ENCODE data around the gene LSM7.

DNA sequence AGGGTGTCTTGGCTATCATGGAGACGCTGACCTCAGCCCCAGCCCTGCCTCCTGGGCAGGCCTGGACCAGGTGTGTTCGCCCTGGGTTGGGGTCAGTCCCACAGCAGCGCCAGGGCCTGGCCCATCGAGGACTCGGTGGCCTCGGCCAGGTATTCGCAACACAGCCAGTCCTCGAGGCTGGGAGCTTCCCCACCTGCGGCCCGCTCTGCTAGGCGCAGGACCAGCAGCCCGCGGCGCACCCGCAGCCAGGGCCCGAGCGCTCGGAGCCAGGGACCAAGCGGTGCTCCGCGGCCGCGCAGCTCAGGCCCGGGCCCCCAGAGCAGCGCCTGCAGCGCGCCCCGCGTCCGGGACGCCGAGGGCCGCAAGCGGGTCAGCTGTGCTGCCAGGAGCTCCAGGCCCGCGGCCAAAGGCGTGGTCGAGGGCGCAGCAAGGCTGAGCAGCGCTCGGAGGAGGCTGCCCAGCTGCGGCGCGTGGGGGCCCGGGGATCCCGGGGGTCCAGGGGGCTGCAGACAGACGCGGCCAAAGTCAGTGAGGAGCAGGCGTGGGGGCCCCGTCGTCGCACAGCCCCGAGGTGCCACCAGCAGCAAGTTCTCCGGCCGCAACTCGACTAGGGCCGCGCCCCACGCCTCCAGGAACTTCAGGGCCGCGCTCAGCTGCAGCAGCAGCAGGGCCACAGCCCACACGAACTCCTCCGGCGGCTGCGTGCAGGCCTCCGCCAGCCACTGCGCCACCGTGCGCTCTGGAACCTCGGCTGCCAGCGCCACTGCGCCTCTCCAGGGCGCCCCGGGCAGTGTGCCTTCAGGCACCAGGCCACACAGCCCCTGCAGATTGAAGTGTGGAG lies 52.6 kb downstream of the LSM7 start:
- TF ChIP-seq, protein P1, sequence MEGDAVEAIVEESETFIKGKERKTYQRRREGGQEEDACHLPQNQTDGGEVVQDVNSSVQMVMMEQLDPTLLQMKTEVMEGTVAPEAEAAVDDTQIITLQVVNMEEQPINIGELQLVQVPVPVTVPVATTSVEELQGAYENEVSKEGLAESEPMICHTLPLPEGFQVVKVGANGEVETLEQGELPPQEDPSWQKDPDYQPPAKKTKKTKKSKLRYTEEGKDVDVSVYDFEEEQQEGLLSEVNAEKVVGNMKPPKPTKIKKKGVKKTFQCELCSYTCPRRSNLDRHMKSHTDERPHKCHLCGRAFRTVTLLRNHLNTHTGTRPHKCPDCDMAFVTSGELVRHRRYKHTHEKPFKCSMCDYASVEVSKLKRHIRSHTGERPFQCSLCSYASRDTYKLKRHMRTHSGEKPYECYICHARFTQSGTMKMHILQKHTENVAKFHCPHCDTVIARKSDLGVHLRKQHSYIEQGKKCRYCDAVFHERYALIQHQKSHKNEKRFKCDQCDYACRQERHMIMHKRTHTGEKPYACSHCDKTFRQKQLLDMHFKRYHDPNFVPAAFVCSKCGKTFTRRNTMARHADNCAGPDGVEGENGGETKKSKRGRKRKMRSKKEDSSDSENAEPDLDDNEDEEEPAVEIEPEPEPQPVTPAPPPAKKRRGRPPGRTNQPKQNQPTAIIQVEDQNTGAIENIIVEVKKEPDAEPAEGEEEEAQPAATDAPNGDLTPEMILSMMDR (conservative IDR thresholded peaks at IDR 0.05; ENCODE audit: low read depth, low read length): no peak
- no peak for TF ChIP-seq EZH2 (IDR thresholded peaks at IDR 0.05; ENCODE audit: borderline replicate concordance, low read depth, low read length, poor library complexity, severe bottlenecking)
